Measurements from ENCODE around the gene ATP8B1. TPM values are rescaled to one million over a fixed set of nuclear protein-coding genes. Genes with fewer than 3 reads are reported as not detected.
"Not testable (repeated sequence)": the region's sequence is repeated elsewhere in the genome, so short reads cannot be mapped to it uniquely, and the experiment has no call there.

ATP8B1 gene
- total RNA-seq, 2 donors from 2014 or later, result 27.7 to 47.3 TPM

GRCh38 chr18:57820583-57820982, 17.5 kb upstream of the ATP8B1 start:
- intact Hi-C loops (cut with DNase I); DNase-seq (ENCODE audit: low spot score): not testable (repeated sequence)

- DNase-seq (ENCODE audit: low spot score), result no peak
- intact Hi-C loops (cut with DNase I), result no loop called here
Measured at GRCh38 chr18:57819671-57820460, 16.8 kb upstream of the ATP8B1 start.

GRCh38 chr18:57819119-57819518, 16.0 kb upstream of the ATP8B1 start:
- DNase-seq (ENCODE audit: low spot score), result no peak
- intact Hi-C loops (cut with DNase I), result no loop called here

- no peak for DNase-seq (ENCODE audit: low spot score)
- intact Hi-C loops (cut with DNase I), result no loop called here
Measured at GRCh38 chr18:57816208-57816954, 13.3 kb upstream of the ATP8B1 start.

- DNase-seq (ENCODE audit: low spot score), result no peak
- intact Hi-C loops (cut with DNase I), result no loop called here
Measured at GRCh38 chr18:57814555-57814954, 11.4 kb upstream of the ATP8B1 start.

GRCh38 chr18:57813245-57813644, 10.1 kb upstream of the ATP8B1 start:
- intact Hi-C loops (cut with DNase I), result no loop called here
- no peak for DNase-seq (ENCODE audit: low spot score)

- intact Hi-C loops (cut with DNase I), result no loop called here
- DNase-seq (ENCODE audit: low spot score), result no peak
Measured at GRCh38 chr18:57812126-57812477, 9.0 kb upstream of the ATP8B1 start.

- intact Hi-C loops (cut with DNase I), result no loop called here
- no peak for DNase-seq (ENCODE audit: low spot score)
Measured at GRCh38 chr18:57811477-57812125, 8.5 kb upstream of the ATP8B1 start.

- no peak for DNase-seq (ENCODE audit: low spot score)
- intact Hi-C loops (cut with DNase I), result loop anchor here in 1 of 2 donors (10.0 kb wide), 1 partner anchor 124 kb away; no protein-coding TSS in a partner anchor
Measured at GRCh38 chr18:57809190-57809589, 6.1 kb upstream of the ATP8B1 start.

- DNase-seq (ENCODE audit: low spot score), result no peak
- intact Hi-C loops (cut with DNase I), result loop anchor here in 1 of 2 donors (10.0 kb wide), 1 partner anchor 123 kb away; no protein-coding TSS in a partner anchor
Measured at GRCh38 chr18:57807336-57808117, 4.4 kb upstream of the ATP8B1 start.

- intact Hi-C loops (cut with DNase I), result loop anchor here in 1 of 2 donors (10.0 kb wide), 1 partner anchor 122 kb away; no protein-coding TSS in a partner anchor
- no peak for DNase-seq (ENCODE audit: low spot score)
Measured at GRCh38 chr18:57806978-57807285, 3.8 kb upstream of the ATP8B1 start.

GRCh38 chr18:57806201-57806977, 3.3 kb upstream of the ATP8B1 start:
- intact Hi-C loops (cut with DNase I), result loop anchor here in 1 of 2 donors (10.0 kb wide), 1 partner anchor 122 kb away; no protein-coding TSS in a partner anchor
- no peak for DNase-seq (ENCODE audit: low spot score)

GRCh38 chr18:57805117-57805516, 2.0 kb upstream of the ATP8B1 start:
- DNase-seq (ENCODE audit: low spot score), result no peak
- intact Hi-C loops (cut with DNase I), result loop anchor here in 1 of 2 donors (10.0 kb wide), 1 partner anchor 120 kb away; no protein-coding TSS in a partner anchor

- no peak for DNase-seq (ENCODE audit: low spot score)
- intact Hi-C loops (cut with DNase I), result loop anchor here in 1 of 2 donors (10.0 kb wide), 1 partner anchor 120 kb away; no protein-coding TSS in a partner anchor
Measured at GRCh38 chr18:57804557-57804956, 1.4 kb upstream of the ATP8B1 start.

GRCh38 chr18:57802213-57803102, 657 bp downstream of the ATP8B1 start:
- intact Hi-C loops (cut with DNase I), result loop anchor here in 1 of 2 donors (10.0 kb wide), 1 partner anchor 118 kb away; no protein-coding TSS in a partner anchor
- no peak for DNase-seq (ENCODE audit: low spot score)

- DNase-seq (ENCODE audit: low spot score), result no peak
- intact Hi-C loops (cut with DNase I), result loop anchor here in 1 of 2 donors (10.0 kb wide), 1 partner anchor 117 kb away; no protein-coding TSS in a partner anchor
Measured at GRCh38 chr18:57801761-57802212, 1.3 kb downstream of the ATP8B1 start.

- intact Hi-C loops (cut with DNase I), result loop anchor here in 1 of 2 donors (10.0 kb wide), 1 partner anchor 117 kb away; no protein-coding TSS in a partner anchor
- DNase-seq (ENCODE audit: low spot score), result no peak
Measured at GRCh38 chr18:57801325-57801724, 1.8 kb downstream of the ATP8B1 start.
